ENCODE data around the gene MYO16.
A peak's percentile ranks its signal among the peaks of the same experiment; 100 is the strongest.

MYO16 gene

DNA sequence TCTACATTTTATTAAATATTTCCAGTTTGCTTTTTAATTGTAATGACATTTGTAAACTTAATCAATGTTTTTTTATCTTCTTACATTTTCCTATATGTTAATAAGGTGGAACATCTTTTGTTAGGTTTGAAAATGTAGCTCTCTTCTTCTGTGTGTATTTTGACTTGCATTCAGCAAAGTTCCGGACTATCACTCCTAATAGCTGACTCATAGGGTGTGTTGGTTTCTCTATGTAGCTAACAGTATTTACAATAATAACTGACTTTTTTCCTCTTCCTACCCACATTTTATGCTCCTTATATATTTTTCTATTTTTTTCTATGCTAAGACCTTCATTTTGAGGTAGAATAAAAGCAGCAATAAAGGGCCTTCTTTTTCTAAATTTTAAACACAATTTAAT is 28.1 kb downstream of the MYO16 start:
- Histone ChIP-seq H3K9ac (ENCODE audit: insufficient read length, low read depth) (no peak overlapping the region), H3K4me3 (ENCODE audit: insufficient read length, low read depth) (no peak overlapping the region), H3K27me3 (ENCODE audit: insufficient read depth, insufficient read length) (no peaks in the 10 kb centered on the region), H3K36me3 (ENCODE audit: insufficient read depth, insufficient read length, low read length) (no peaks in the 10 kb centered on the region), H3K4me1 (ENCODE audit: insufficient read depth, insufficient read length) (no peaks in the 10 kb centered on the region), H3K9me3 (ENCODE audit: insufficient read depth, low read length) (peaks cover 5% of the 10 kb centered on the region)
- TF ChIP-seq YY1 (IDR thresholded peaks at IDR 0.05; ENCODE audit: insufficient read depth, insufficient read length) (no peak), SUZ12 (IDR thresholded peaks at IDR 0.05; ENCODE audit: extremely low read depth, insufficient read depth, insufficient read length) (no peak), ZNF274 (IDR thresholded peaks at IDR 0.05; ENCODE audit: low read depth, low read length) (no peak)
- no peak for DNase-seq (ENCODE audit: low read depth, low spot score)

DNA sequence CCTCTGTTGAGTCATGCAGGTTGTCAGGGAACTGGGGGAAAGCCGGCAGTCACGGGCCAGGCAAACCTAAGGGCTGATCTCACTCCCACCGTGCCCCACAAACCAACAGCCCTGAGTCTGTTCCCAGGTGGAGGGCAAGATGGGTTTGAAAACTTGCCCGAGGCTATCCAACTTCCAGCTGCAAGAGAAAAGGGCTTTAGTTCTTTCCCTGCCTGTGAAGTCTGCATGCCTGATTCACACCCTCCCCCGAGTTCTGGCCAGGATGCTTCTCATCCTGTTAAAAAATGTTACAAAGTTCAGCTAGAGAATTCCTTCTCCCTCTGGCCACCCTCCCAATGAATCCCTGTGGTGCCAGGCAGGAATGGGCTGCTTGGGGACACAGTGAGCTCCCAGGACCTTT is 33.1 kb downstream of the MYO16 start:
- Histone ChIP-seq H3K36me3 (ENCODE audit: insufficient read depth, insufficient read length, low read length) (no peaks in the 10 kb centered on the region), H3K9ac (ENCODE audit: insufficient read length, low read depth) (no peak overlapping the region), H3K4me1 (ENCODE audit: insufficient read depth, insufficient read length) (no peaks in the 10 kb centered on the region), H3K9me3 (ENCODE audit: insufficient read depth, low read length) (peaks cover 5% of the 10 kb centered on the region; the same call in 1 of the 2 replicates), H3K27me3 (ENCODE audit: insufficient read depth, insufficient read length) (no peaks in the 10 kb centered on the region), H3K4me3 (ENCODE audit: insufficient read length, low read depth) (no peak overlapping the region)
- peak; percentile 68 for DNase-seq (ENCODE audit: low read depth, low spot score)
- no peak for TF ChIP-seq YY1 (IDR thresholded peaks at IDR 0.05; ENCODE audit: insufficient read depth, insufficient read length)
- no peak for TF ChIP-seq SUZ12 (IDR thresholded peaks at IDR 0.05; ENCODE audit: extremely low read depth, insufficient read depth, insufficient read length)
- TF ChIP-seq ZNF274 (IDR thresholded peaks at IDR 0.05; ENCODE audit: low read depth, low read length), result no peak

DNA sequence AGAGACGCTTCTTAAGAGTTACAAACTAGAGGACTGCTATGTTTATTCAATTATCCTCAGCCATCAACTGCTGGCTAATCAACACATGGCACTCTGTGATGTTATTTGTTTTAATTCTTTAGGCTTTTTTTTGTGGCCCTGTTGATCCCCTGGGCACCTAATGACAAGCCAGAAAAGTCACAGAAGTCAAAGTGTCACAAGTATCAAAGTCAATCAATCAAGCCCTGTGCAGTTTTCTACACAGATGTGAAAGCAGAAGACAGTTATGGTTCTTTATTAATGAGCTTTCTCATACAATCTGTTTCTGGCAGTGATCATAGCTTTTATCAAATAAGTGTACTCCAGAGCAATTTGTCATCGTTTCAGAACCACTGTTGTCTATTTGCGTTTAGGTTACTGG is 34.3 kb downstream of the MYO16 start:
- TF ChIP-seq YY1 (IDR thresholded peaks at IDR 0.05; ENCODE audit: insufficient read depth, insufficient read length) (no peak), SUZ12 (IDR thresholded peaks at IDR 0.05; ENCODE audit: extremely low read depth, insufficient read depth, insufficient read length) (no peak), ZNF274 (IDR thresholded peaks at IDR 0.05; ENCODE audit: low read depth, low read length) (no peak)
- DNase-seq (ENCODE audit: low read depth, low spot score), result no peak
- no peaks in the 10 kb centered on the region for H3K4me1 ChIP-seq (ENCODE audit: insufficient read depth, insufficient read length)
- H3K4me3 ChIP-seq (ENCODE audit: insufficient read length, low read depth), result no peak overlapping the region
- no peaks in the 10 kb centered on the region for H3K27me3 ChIP-seq (ENCODE audit: insufficient read depth, insufficient read length)
- peaks cover 17% of the 10 kb centered on the region for H3K9me3 ChIP-seq (ENCODE audit: insufficient read depth, low read length)
- H3K9ac ChIP-seq (ENCODE audit: insufficient read length, low read depth), result no peak overlapping the region
- no peaks in the 10 kb centered on the region for H3K36me3 ChIP-seq (ENCODE audit: insufficient read depth, insufficient read length, low read length)

DNA sequence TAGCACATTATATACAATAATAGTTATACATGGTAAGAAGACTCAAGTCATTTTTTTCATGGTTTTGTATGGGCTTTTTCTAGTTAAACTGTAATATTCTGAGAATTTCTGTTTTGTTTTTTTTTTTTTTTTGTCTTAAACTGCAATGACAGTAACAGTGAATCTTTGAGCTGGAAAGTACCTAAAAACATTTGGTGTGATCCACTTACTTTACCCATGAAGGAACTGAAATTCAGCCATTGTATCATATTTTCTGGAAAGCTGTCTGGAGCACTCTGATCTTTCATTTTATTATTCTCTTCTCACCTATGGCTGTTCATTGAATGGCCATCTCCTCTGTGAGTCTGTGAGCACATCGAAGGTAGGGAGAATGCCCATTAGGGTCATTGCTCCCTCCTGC is 37.8 kb downstream of the MYO16 start:
- no peak for DNase-seq (ENCODE audit: low read depth, low spot score)
- Histone ChIP-seq H3K4me1 (ENCODE audit: insufficient read depth, insufficient read length) (no peaks in the 10 kb centered on the region), H3K9me3 (ENCODE audit: insufficient read depth, low read length) (peaks cover 27% of the 10 kb centered on the region), H3K27me3 (ENCODE audit: insufficient read depth, insufficient read length) (no peaks in the 10 kb centered on the region), H3K9ac (ENCODE audit: insufficient read length, low read depth) (no peak overlapping the region), H3K4me3 (ENCODE audit: insufficient read length, low read depth) (no peak overlapping the region), H3K36me3 (ENCODE audit: insufficient read depth, insufficient read length, low read length) (no peaks in the 10 kb centered on the region)
- TF ChIP-seq SUZ12 (IDR thresholded peaks at IDR 0.05; ENCODE audit: extremely low read depth, insufficient read depth, insufficient read length), result no peak
- TF ChIP-seq ZNF274 (IDR thresholded peaks at IDR 0.05; ENCODE audit: low read depth, low read length), result no peak
- no peak for TF ChIP-seq YY1 (IDR thresholded peaks at IDR 0.05; ENCODE audit: insufficient read depth, insufficient read length)

DNA sequence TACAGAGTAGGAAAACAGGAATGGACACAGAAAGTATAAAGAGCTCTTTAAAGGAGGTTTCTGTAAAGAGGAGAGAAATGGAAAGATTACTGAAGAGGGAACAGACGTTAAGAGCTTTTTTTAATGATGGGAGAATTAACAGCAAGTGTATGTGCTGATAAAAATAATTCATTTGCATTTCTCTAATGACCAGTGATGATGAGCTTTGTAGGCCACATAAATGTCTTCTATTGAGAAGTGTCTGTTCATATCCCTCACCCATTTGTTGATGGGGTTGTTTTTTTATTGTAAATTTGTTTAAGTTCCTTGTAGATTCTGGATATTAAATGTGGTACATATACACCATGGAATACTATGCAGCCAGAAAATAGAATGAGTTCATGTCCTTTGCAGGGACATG is 40.0 kb downstream of the MYO16 start:
- DNase-seq (ENCODE audit: low read depth, low spot score), result no peak
- Histone ChIP-seq H3K9me3 (ENCODE audit: insufficient read depth, low read length) (peaks cover 27% of the 10 kb centered on the region), H3K4me1 (ENCODE audit: insufficient read depth, insufficient read length) (no peaks in the 10 kb centered on the region), H3K9ac (ENCODE audit: insufficient read length, low read depth) (no peak overlapping the region), H3K4me3 (ENCODE audit: insufficient read length, low read depth) (no peak overlapping the region), H3K27me3 (ENCODE audit: insufficient read depth, insufficient read length) (no peaks in the 10 kb centered on the region), H3K36me3 (ENCODE audit: insufficient read depth, insufficient read length, low read length) (no peaks in the 10 kb centered on the region)
- TF ChIP-seq SUZ12 (IDR thresholded peaks at IDR 0.05; ENCODE audit: extremely low read depth, insufficient read depth, insufficient read length) (no peak), YY1 (IDR thresholded peaks at IDR 0.05; ENCODE audit: insufficient read depth, insufficient read length) (no peak), ZNF274 (IDR thresholded peaks at IDR 0.05; ENCODE audit: low read depth, low read length) (no peak)

DNA sequence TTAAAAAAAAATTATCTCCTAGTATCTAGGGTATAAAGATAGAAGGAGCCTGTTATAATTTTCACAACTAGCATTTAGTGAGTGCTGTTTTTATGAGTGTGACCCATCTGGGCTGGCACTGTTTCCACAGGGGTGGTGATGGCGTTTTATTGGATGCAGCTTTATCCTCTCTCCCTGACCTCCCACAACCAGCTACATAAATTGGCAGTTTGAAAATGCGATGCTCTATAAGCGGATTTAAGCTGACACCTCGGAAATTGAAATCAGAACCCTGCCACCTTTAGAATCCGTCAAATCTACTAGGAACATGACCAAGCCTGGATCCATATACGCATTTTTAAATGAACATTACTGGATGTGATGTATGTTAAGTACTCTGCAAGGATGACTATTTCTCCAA is 44.9 kb downstream of the MYO16 start:
- TF ChIP-seq YY1 (IDR thresholded peaks at IDR 0.05; ENCODE audit: insufficient read depth, insufficient read length), result no peak
- no peak for TF ChIP-seq SUZ12 (IDR thresholded peaks at IDR 0.05; ENCODE audit: extremely low read depth, insufficient read depth, insufficient read length)
- TF ChIP-seq ZNF274 (IDR thresholded peaks at IDR 0.05; ENCODE audit: low read depth, low read length), result no peak
- no peaks in the 10 kb centered on the region for H3K4me1 ChIP-seq (ENCODE audit: insufficient read depth, insufficient read length)
- H3K27me3 ChIP-seq (ENCODE audit: insufficient read depth, insufficient read length), result no peaks in the 10 kb centered on the region
- H3K9me3 ChIP-seq (ENCODE audit: insufficient read depth, low read length), result peaks cover 9% of the 10 kb centered on the region; the same call in 1 of the 2 replicates
- H3K36me3 ChIP-seq (ENCODE audit: insufficient read depth, insufficient read length, low read length), result no peaks in the 10 kb centered on the region
- no peak for DNase-seq (ENCODE audit: low read depth, low spot score)
- H3K9ac ChIP-seq (ENCODE audit: insufficient read length, low read depth), result no peak overlapping the region
- H3K4me3 ChIP-seq (ENCODE audit: insufficient read length, low read depth), result no peak overlapping the region

DNA sequence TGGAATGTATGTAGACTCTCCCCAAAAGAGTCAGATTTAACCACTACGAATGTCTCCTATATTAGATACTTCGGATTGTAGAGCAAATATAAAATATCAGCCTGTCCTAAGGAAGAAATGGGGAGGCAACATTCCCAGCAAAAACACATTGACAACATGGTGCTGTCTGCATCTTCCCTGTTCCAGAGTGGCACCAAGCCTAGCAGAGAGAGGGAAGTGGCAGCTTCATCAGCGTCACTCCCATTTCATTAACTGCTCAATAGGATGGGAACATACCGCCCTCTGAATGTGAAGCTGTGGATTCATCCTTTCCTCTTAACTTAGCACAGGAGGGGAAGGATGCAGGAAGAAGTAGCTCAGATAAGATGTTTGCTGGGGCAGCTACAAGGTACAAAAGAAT is 45.4 kb downstream of the MYO16 start:
- Histone ChIP-seq H3K9ac (ENCODE audit: insufficient read length, low read depth) (no peak overlapping the region), H3K27me3 (ENCODE audit: insufficient read depth, insufficient read length) (no peaks in the 10 kb centered on the region), H3K36me3 (ENCODE audit: insufficient read depth, insufficient read length, low read length) (no peaks in the 10 kb centered on the region), H3K4me3 (ENCODE audit: insufficient read length, low read depth) (no peak overlapping the region), H3K4me1 (ENCODE audit: insufficient read depth, insufficient read length) (no peaks in the 10 kb centered on the region), H3K9me3 (ENCODE audit: insufficient read depth, low read length) (peaks cover 5% of the 10 kb centered on the region; the same call in 1 of the 2 replicates)
- DNase-seq (ENCODE audit: low read depth, low spot score), result no peak
- TF ChIP-seq ZNF274 (IDR thresholded peaks at IDR 0.05; ENCODE audit: low read depth, low read length) (no peak), SUZ12 (IDR thresholded peaks at IDR 0.05; ENCODE audit: extremely low read depth, insufficient read depth, insufficient read length) (no peak), YY1 (IDR thresholded peaks at IDR 0.05; ENCODE audit: insufficient read depth, insufficient read length) (no peak)
